OCI-LY1 (cell line): ENCODE data around the gene STX8.

Experiments used
- H2AFZ ChIP-seq: fragments of 200-600 bp; sonication (generic), shearing (Covaris generic); 2 replicates; pipeline ENCODE4 v1.6.0; 2014; ENCODE audit warnings: antibody characterized with exemption, mild to moderate bottlenecking, low read length
- H3F3A ChIP-seq: fragments of 200-600 bp; sonication (generic), shearing (Covaris generic); 2 replicates; pipeline ENCODE4 v1.6.0; 2014; ENCODE audit warnings: mild to moderate bottlenecking, antibody characterized with exemption, low read length, moderate library complexity; ENCODE audit not compliant: insufficient read depth
- H3K27ac ChIP-seq: fragments of 200-600 bp; sonication (generic); 2 replicates; pipeline ENCODE4 v1.5.1; 2014; ENCODE audit warnings: low read length, mixed run types, mild to moderate bottlenecking, low read depth; ENCODE audit not compliant: poor library complexity, severe bottlenecking
- H3K27me3 ChIP-seq: fragments of 200-600 bp; sonication (generic); 2 replicates; pipeline ENCODE4 v1.6.0; 2014; ENCODE audit warnings: antibody characterized with exemption, mild to moderate bottlenecking, low read length, moderate library complexity; ENCODE audit not compliant: insufficient read depth
- H3K36me3 ChIP-seq: fragments of 200-600 bp; sonication (generic); 2 replicates; pipeline ENCODE4 v1.6.1; 2014; ENCODE audit warnings: mild to moderate bottlenecking, antibody characterized with exemption, low read length, moderate library complexity, mixed read lengths; ENCODE audit not compliant: insufficient read depth
- H3K4me1 ChIP-seq: fragments of 200-600 bp; sonication (generic); 2 replicates; pipeline ENCODE4 v1.5.1; 2014; ENCODE audit warnings: mild to moderate bottlenecking, low read length, moderate library complexity; ENCODE audit not compliant: insufficient read depth, severe bottlenecking
- H3K4me2 ChIP-seq: fragments of 200-600 bp; sonication (generic), shearing (Covaris generic); 2 replicates; pipeline ENCODE4 v1.6.1; 2014; ENCODE audit warnings: low read length
- H3K4me3 ChIP-seq: fragments of 200-600 bp; sonication (generic); 2 replicates; pipeline ENCODE4 v1.5.1; 2014; ENCODE audit warnings: low read length, low read depth, mild to moderate bottlenecking, mixed read lengths; ENCODE audit not compliant: poor library complexity, severe bottlenecking
- H3K79me2 ChIP-seq: fragments of 200-600 bp; shearing (Covaris generic); 2 replicates; pipeline ENCODE4 v1.6.1; 2016; ENCODE audit warnings: mixed run types, low read length, mixed read lengths; ENCODE audit not compliant: insufficient read depth
- H3K9ac ChIP-seq: fragments of 200-600 bp; sonication (generic), shearing (Covaris generic); 2 replicates; pipeline ENCODE4 v1.6.1; 2014; ENCODE audit warnings: mild to moderate bottlenecking, low read length, mixed read lengths
- H3K9me2 ChIP-seq: fragments of 200-600 bp; sonication (generic), shearing (Covaris generic); 2 replicates; pipeline ENCODE4 v1.6.1; 2014; ENCODE audit warnings: low read depth, mild to moderate bottlenecking, low read length, mixed read lengths
- H3K9me3 ChIP-seq: fragments of 200-600 bp; shearing (Covaris generic); 2 replicates; pipeline ENCODE4 v1.6.1; 2014; ENCODE audit warnings: low read length, mixed read lengths
- H4K20me1 ChIP-seq: fragments of 200-600 bp; sonication (generic), shearing (Covaris generic); 2 replicates; pipeline ENCODE4 v1.6.0; 2016; ENCODE audit warnings: mild to moderate bottlenecking, low read length; ENCODE audit not compliant: insufficient read depth
- CTCF ChIP-seq: fragments of 200-600 bp; sonication (generic), shearing (Covaris generic); IDR thresholded peaks from 2 replicates; pipeline ENCODE4 v1.5.1; 2017; ENCODE audit warnings: mild to moderate bottlenecking, antibody characterized with exemption, low read length, moderate library complexity, mixed read lengths
- EZH2 ChIP-seq: fragments of 200-600 bp; sonication (generic), shearing (Covaris generic); IDR thresholded peaks from 2 replicates; pipeline ENCODE4 v1.8.0; 2017; ENCODE audit warnings: borderline replicate concordance, mixed run types, mild to moderate bottlenecking, antibody characterized with exemption, low read length, moderate library complexity, mixed read lengths

STX8 gene

GRCh38 chr17:9266031-9266680, 309.5 kb downstream of the STX8 start:
- Histone ChIP-seq H3K4me2 (no peak overlapping the region), H3K79me2 (no peaks in the 10 kb centered on the region), H3K4me3 (no peak overlapping the region), H3K36me3 (no peaks in the 10 kb centered on the region), H3K4me1 (no peaks in the 10 kb centered on the region), H3F3A (no peaks in the 10 kb centered on the region), H3K9ac (no peak overlapping the region), H3K27ac (no peak overlapping the region), H2AFZ (no peak overlapping the region), H3K27me3 (no peaks in the 10 kb centered on the region), H4K20me1 (no peaks in the 10 kb centered on the region), H3K9me3 (no peaks in the 10 kb centered on the region), H3K9me2 (no peaks in the 10 kb centered on the region)
- TF ChIP-seq CTCF = no peak
- TF ChIP-seq EZH2 = no peak

DNA sequence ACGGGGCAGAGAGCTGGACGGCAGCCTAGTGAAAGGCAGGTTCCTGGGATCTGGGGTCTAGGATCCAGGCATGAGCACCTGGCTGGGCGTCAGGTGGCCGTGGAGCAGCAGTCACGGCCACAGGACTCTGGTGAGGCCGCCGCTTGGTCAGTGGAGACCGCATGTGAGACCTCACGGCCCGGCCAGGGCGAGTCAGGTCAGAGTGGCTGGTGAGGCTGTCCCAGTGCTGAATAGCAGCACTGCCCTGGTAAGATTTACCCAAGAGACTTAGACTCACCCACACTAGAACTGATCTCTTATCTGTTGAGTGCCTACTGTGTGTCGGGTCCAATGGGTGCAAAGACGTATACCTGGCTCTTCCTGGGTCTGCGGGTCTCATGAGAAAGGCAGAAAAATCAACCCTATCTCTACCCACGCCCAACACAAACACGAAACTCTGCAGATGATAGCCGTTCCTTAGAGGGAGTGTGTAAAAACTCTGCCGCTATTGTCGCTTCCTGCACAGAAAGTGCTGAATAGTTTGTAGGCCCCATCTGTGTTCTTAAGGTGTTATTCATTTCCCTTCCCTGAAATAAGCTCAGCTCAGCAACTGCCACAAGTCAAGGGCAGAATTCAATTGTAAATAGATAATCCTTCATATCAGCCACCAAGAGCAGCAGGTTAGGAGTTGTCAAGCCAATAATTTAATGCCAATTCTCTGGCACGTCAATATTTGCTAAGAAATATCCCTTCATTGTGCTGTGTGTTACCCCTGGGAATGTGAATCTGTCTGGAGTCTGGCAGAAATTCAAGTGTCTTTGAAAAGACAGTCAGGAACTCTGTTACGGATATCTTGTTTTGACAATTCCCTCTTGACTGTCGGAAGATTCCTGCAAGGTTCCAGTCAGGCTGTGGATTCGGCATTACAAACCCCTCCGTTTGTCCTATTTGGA, 314.3 kb downstream of the STX8 start:
- Histone ChIP-seq H3K36me3 (no peaks in the 10 kb centered on the region), H2AFZ (no peak overlapping the region), H3K9ac (no peak overlapping the region), H3K4me3 (no peak overlapping the region), H3F3A (no peaks in the 10 kb centered on the region), H3K27ac (no peak overlapping the region), H3K4me1 (no peaks in the 10 kb centered on the region), H3K4me2 (no peak overlapping the region), H3K9me3 (no peaks in the 10 kb centered on the region), H3K9me2 (no peaks in the 10 kb centered on the region), H4K20me1 (no peaks in the 10 kb centered on the region), H3K79me2 (no peaks in the 10 kb centered on the region), H3K27me3 (no peaks in the 10 kb centered on the region)
- TF ChIP-seq CTCF (no peak), EZH2 (no peak)

DNA sequence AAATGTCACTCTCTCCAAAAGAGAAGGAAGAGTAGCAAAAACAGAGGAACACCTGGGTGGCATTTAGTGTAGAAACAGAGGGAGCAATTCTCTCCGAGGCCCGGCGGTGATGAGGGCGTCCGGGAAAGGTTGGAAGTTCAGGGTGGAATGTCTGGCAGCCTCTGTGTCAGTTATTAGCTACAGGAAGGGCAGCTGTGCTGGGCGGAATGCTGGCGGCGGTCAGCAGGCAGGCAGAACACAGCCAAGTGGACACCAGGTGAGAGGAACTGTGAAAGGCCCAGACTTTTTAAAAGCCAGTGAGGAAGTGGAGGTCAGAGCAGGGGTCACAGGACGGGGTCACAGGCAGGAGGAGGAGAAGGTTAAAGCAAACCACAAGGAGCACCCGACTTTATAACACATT, 316.2 kb downstream of the STX8 start:
- no peaks in the 10 kb centered on the region for H3K9me3 ChIP-seq
- H3K27me3 ChIP-seq = no peaks in the 10 kb centered on the region
- no peak overlapping the region for H3K4me3 ChIP-seq
- no peak overlapping the region for H3K4me2 ChIP-seq
- no peak overlapping the region for H3K27ac ChIP-seq
- no peaks in the 10 kb centered on the region for H3K9me2 ChIP-seq
- H3F3A ChIP-seq = no peaks in the 10 kb centered on the region
- H3K9ac ChIP-seq = no peak overlapping the region
- H3K79me2 ChIP-seq = no peaks in the 10 kb centered on the region
- no peaks in the 10 kb centered on the region for H4K20me1 ChIP-seq
- no peaks in the 10 kb centered on the region for H3K36me3 ChIP-seq
- TF ChIP-seq EZH2 (no peak), CTCF (no peak)
- no peaks in the 10 kb centered on the region for H3K4me1 ChIP-seq
- H2AFZ ChIP-seq = no peak overlapping the region
